K562 (cell line): ENCODE results near the gene ANAPC16. TPM values are rescaled to one million over a fixed set of nuclear protein-coding genes. Genes with fewer than 3 reads are reported as not detected.

Experiments
- HCFC1 ChIP-seq: IDR thresholded peaks from 2 replicates; pipeline ENCODE4 v1.6.1; 2012; ENCODE audit warnings: low read depth, low read length, improper control_type of control experiment
- HEY1 ChIP-seq: fragments of 250-450 bp; sonication (Bioruptor Pico); IDR thresholded peaks from 2 replicates; pipeline ENCODE4 v1.5.0; 2020; ENCODE audit warnings: mild to moderate bottlenecking, moderate library complexity, borderline replicate concordance
- HIVEP1 ChIP-seq: fragments of 250-450 bp; sonication (Bioruptor Pico); IDR thresholded peaks from 2 replicates; pipeline ENCODE4 v1.4.0; 2020; ENCODE audit warnings: mild to moderate bottlenecking
- HMG20B ChIP-seq: fragments of 250-450 bp; sonication (Bioruptor Pico); IDR thresholded peaks from 2 replicates; pipeline ENCODE4 v1.5.0; 2021; ENCODE audit warnings: mild to moderate bottlenecking
- KDM2B ChIP-seq: fragments of 250-450 bp; sonication (Bioruptor Pico); IDR thresholded peaks from 2 replicates; pipeline ENCODE4 v1.8.0; 2021; ENCODE audit warnings: mild to moderate bottlenecking, moderate library complexity
- LCOR ChIP-seq: sonication (generic); formaldehyde crosslinking; IDR thresholded peaks from 2 replicates; pipeline ENCODE4 v1.8.0; 2022; ENCODE audit warnings: mild to moderate bottlenecking, missing genetic modification reagents
- SIN3B ChIP-seq: fragments of 450-650 bp; IDR thresholded peaks from 2 replicates; pipeline ENCODE4 v1.6.1; 2017; ENCODE audit warnings: low read depth, mild to moderate bottlenecking, moderate library complexity
- SMARCE1 ChIP-seq: fragments of 450-650 bp; IDR thresholded peaks from 2 replicates; pipeline ENCODE4 v1.7.1; 2016; ENCODE audit warnings: mild to moderate bottlenecking
- TARDBP ChIP-seq: fragments of 450-650 bp; IDR thresholded peaks from 2 replicates; pipeline ENCODE4 v1.6.1; 2016
- TEAD1 ChIP-seq, 2 experiments: fragments of 450-650 bp in 1 of 2; sonication (generic) in 1 of 2; formaldehyde crosslinking; IDR thresholded peaks; 2 replicates each; pipeline versions ENCODE4 v1.4.0 to v1.8.0; 2020 to 2022; ENCODE audit warnings: mild to moderate bottlenecking in 2 of 2, missing genetic modification reagents in 1 of 2
- U2AF2 ChIP-seq: fragments of 200-400 bp; formaldehyde crosslinking; optimal IDR thresholded peaks from 2 replicates; pipeline ENCODE3; 2017; ENCODE audit warnings: low read depth, mild to moderate bottlenecking, low read length
- ZNF707 ChIP-seq: fragments of 250-450 bp; sonication (Bioruptor Pico); conservative IDR thresholded peaks from 2 replicates; pipeline ENCODE4 v1.8.0; 2022; ENCODE audit warnings: inconsistent platforms, mild to moderate bottlenecking, moderate library complexity
- polyA plus RNA-seq, 8 experiments: library from polyadenylated mRNA; depleted of rRNA in 4 of 8; stranded (reverse) in 5 of 8; unstranded in 3 of 8; fragments of >200 nt; fragmentation: Nextera tagmentation in 2 of 8; fragmentation: Illumina TruSeq in 1 of 8; extraction: Ambion mirVana in 2 of 8; extraction: Trizol in 1 of 8; gene quantifications; 2 replicates each; pipeline versions ENCODE4 v1.2.1 to v1.2.3, GENCODE V29; 2011 to 2014; ENCODE audit warnings: inconsistent platforms in 1 of 8, missing spikeins in 1 of 8
- total RNA-seq, 7 experiments: library from RNA; depleted of rRNA in 6 of 7; stranded (reverse); fragments of >200 nt in 6 of 7; fragmentation: Illumina TruSeq in 2 of 7; extraction: Trizol in 2 of 7; gene quantifications; 2 replicates each; pipeline versions ENCODE4 v1.2.1 to v1.2.3, GENCODE V29; 2011 to 2021; ENCODE audit warnings: low replicate concordance in 1 of 7
- TF ChIP-seq, protein P1 (sequence below): fragments of 450-650 bp; formaldehyde crosslinking; IDR thresholded peaks from 2 replicates; pipeline ENCODE4 v1.4.0; 2022; ENCODE audit warnings: mild to moderate bottlenecking, moderate library complexity
- TF ChIP-seq, protein P2 (sequence below): sonication (generic); IDR thresholded peaks from 2 replicates; pipeline ENCODE4 v1.6.1; 2016
- TF ChIP-seq, protein P3 (sequence below), 2 experiments: fragments of 450-650 bp; IDR thresholded peaks; 2 replicates each; pipeline ENCODE4 v1.6.1; 2018; ENCODE audit warnings: mild to moderate bottlenecking in 2 of 2, low read depth in 1 of 2; ENCODE audit not compliant: partially characterized antibody in 2 of 2
- TF ChIP-seq, protein P4 (sequence below): sonication (generic); formaldehyde crosslinking; IDR thresholded peaks from 2 replicates; pipeline ENCODE4 v1.8.1; 2023; ENCODE audit warnings: mild to moderate bottlenecking, missing genetic modification reagents
- TF ChIP-seq, protein P5 (sequence below): fragments of 250-450 bp; sonication (Bioruptor Pico); IDR thresholded peaks from 2 replicates; pipeline ENCODE4 v1.9.0; 2021; ENCODE audit warnings: mild to moderate bottlenecking
- TF ChIP-seq, protein P6 (sequence below), 3 experiments: fragments of 200-800 bp in 1 of 3; sonication (Bioruptor generic) in 1 of 3; sonication (generic) in 1 of 3; formaldehyde crosslinking in 1 of 3; IDR thresholded peaks; 2 replicates each; pipeline versions ENCODE4 v1.6.1 to v1.8.0; 2016 to 2022; ENCODE audit warnings: mild to moderate bottlenecking in 2 of 3, missing compliant biosample characterization in 2 of 3, missing genetic modification characterization in 2 of 3, missing genetic modification reagents in 1 of 3

ANAPC16 gene
- total and polyA plus RNA-seq, 9 of the 15 experiments (the other 6 are each of a cell fraction or from before 2014, with no cell fraction given), result 42.6 to 208 (median 108) TPM

DNA sequence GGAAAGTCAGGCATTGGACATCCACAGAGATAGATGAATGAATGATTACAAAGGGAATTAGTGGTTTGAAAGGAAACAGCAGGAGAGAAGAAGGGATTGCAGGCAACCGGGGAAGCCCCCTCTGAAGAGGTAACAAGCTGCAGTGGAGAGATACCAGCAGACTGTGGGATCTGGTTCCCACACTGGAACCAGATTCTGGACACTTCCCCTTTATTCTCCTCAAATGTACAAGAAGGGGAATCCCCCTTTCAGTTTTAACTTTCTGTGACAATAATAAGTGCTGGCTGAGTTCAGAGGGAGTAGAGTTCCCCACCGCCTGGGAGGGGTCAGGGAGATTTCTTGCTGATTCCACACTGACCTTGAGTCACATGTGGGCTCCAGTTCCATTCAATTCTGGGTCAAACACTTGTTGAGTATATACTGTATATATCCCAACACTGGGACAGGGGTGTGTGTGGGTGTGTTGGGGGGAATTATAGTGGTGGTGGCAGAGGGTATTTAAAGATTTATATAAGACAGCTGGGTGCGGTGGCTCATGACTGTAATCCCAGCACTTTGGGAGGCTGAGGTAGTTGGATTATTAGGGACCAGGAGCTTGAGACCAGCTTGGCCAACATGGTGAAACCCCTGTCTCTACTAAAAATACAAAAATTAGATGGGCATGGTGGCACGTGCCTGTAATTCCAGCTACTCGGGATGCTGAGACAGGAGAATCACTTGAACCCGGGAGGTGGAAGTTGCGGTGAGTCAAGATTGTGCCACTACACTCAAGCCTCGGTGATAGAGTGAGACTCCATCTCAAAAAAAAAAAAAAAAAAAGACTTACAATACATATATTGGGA, 41.5 kb downstream of the ANAPC16 start (continued):
- TF ChIP-seq, protein P1, sequence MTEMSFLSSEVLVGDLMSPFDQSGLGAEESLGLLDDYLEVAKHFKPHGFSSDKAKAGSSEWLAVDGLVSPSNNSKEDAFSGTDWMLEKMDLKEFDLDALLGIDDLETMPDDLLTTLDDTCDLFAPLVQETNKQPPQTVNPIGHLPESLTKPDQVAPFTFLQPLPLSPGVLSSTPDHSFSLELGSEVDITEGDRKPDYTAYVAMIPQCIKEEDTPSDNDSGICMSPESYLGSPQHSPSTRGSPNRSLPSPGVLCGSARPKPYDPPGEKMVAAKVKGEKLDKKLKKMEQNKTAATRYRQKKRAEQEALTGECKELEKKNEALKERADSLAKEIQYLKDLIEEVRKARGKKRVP, result 0 out of 2 replicates have a peak, but pooled peaks have one; percentile 22
- TF ChIP-seq, protein P2, sequence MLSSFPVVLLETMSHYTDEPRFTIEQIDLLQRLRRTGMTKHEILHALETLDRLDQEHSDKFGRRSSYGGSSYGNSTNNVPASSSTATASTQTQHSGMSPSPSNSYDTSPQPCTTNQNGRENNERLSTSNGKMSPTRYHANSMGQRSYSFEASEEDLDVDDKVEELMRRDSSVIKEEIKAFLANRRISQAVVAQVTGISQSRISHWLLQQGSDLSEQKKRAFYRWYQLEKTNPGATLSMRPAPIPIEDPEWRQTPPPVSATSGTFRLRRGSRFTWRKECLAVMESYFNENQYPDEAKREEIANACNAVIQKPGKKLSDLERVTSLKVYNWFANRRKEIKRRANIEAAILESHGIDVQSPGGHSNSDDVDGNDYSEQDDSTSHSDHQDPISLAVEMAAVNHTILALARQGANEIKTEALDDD, result 0 out of 2 replicates have a peak, but pooled peaks have one; percentile 19
- peak; percentile 93; the same call in 1 of the 2 replicates for TF ChIP-seq SMARCE1
- TF ChIP-seq TEAD1 (CRISPR knock-in tag; IDR thresholded peaks at IDR 0.05), result no peak
- no peak for TF ChIP-seq SIN3B
- peak; percentile 86; the same call in 1 of the 2 replicates for TF ChIP-seq HIVEP1 (CRISPR knock-in tag)
- TF ChIP-seq TARDBP, result peak; percentile 83
- no peak for TF ChIP-seq U2AF2
- no peak for TF ChIP-seq HEY1 (CRISPR knock-in tag)
- TF ChIP-seq, protein P3, sequence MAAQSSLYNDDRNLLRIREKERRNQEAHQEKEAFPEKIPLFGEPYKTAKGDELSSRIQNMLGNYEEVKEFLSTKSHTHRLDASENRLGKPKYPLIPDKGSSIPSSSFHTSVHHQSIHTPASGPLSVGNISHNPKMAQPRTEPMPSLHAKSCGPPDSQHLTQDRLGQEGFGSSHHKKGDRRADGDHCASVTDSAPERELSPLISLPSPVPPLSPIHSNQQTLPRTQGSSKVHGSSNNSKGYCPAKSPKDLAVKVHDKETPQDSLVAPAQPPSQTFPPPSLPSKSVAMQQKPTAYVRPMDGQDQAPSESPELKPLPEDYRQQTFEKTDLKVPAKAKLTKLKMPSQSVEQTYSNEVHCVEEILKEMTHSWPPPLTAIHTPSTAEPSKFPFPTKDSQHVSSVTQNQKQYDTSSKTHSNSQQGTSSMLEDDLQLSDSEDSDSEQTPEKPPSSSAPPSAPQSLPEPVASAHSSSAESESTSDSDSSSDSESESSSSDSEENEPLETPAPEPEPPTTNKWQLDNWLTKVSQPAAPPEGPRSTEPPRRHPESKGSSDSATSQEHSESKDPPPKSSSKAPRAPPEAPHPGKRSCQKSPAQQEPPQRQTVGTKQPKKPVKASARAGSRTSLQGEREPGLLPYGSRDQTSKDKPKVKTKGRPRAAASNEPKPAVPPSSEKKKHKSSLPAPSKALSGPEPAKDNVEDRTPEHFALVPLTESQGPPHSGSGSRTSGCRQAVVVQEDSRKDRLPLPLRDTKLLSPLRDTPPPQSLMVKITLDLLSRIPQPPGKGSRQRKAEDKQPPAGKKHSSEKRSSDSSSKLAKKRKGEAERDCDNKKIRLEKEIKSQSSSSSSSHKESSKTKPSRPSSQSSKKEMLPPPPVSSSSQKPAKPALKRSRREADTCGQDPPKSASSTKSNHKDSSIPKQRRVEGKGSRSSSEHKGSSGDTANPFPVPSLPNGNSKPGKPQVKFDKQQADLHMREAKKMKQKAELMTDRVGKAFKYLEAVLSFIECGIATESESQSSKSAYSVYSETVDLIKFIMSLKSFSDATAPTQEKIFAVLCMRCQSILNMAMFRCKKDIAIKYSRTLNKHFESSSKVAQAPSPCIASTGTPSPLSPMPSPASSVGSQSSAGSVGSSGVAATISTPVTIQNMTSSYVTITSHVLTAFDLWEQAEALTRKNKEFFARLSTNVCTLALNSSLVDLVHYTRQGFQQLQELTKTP (IDR thresholded peaks at IDR 0.05; ENCODE audit: low read depth in 1 of 2, partially characterized antibody in 2 of 2), result peak; percentile 34 to 78
- TF ChIP-seq, protein P4, sequence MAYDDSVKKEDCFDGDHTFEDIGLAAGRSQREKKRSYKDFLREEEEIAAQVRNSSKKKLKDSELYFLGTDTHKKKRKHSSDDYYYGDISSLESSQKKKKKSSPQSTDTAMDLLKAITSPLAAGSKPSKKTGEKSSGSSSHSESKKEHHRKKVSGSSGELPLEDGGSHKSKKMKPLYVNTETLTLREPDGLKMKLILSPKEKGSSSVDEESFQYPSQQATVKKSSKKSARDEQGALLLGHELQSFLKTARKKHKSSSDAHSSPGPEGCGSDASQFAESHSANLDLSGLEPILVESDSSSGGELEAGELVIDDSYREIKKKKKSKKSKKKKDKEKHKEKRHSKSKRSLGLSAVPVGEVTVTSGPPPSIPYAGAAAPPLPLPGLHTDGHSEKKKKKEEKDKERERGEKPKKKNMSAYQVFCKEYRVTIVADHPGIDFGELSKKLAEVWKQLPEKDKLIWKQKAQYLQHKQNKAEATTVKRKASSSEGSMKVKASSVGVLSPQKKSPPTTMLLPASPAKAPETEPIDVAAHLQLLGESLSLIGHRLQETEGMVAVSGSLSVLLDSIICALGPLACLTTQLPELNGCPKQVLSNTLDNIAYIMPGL (CRISPR knock-in tag), result no peak
- no peak for TF ChIP-seq ZNF707 (CRISPR knock-in tag)
- TF ChIP-seq, protein P5, sequence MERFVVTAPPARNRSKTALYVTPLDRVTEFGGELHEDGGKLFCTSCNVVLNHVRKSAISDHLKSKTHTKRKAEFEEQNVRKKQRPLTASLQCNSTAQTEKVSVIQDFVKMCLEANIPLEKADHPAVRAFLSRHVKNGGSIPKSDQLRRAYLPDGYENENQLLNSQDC, result no peak
- no peak for TF ChIP-seq HCFC1
- TF ChIP-seq KDM2B (CRISPR knock-in tag), result no peak
- TF ChIP-seq HMG20B (CRISPR knock-in tag), result no peak
- TF ChIP-seq, protein P6, sequence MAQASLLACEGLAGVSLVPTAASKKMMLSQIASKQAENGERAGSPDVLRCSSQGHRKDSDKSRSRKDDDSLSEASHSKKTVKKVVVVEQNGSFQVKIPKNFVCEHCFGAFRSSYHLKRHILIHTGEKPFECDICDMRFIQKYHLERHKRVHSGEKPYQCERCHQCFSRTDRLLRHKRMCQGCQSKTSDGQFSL (CRISPR knock-in tag; IDR thresholded peaks at IDR 0.05), result no peak
- TF ChIP-seq, protein P6 (tag; IDR thresholded peaks at IDR 0.05), result no peak
- peak; percentile 22; the same call in 1 of the 2 replicates for TF ChIP-seq LCOR (CRISPR knock-in tag)
